Esophagus squamous epithelium (tissue), 4 donors: ENCODE results near the gene WT1.

Source experiments
- POLR2A ChIP-seq, 4 donors: fragments of 450-650 bp; IDR thresholded peaks; one replicate each; pipeline ENCODE4 v1.6.1; 2017; ENCODE audit warnings: antibody characterized with exemption in 4 of 4, mild to moderate bottlenecking in 4 of 4, moderate library complexity in 3 of 4
- TF ChIP-seq, protein P1 (sequence below), 6 experiments: fragments of 450-650 bp in 4 of 6; fragments of 200-600 bp in 2 of 6; sonication (generic) in 2 of 6; IDR thresholded peaks; one replicate each; pipeline ENCODE4 v1.5.1; 2016 to 2019; ENCODE audit warnings: antibody characterized with exemption in 6 of 6, mild to moderate bottlenecking in 4 of 6, moderate library complexity in 4 of 6

DNA sequence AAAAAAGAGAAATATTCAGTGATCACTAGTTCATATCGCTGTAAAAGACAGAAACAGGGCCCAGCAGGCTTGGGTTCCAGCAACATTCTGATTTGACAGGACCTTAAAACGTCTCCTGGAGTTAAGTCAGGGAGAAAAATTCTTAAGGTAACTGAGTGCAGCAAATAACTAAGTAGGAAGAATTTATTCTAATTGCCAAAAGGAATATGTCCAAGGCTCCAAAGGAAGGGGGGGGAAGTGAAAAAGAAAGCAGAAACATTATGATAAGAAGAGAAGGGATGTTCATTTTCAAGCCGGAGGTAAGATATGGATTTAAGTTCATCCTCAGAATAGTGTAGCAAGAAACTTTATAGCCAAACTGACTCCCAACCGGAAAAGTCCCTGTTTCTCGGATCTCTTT, 90.4 kb downstream of the WT1 start:
- TF ChIP-seq POLR2A (IDR thresholded peaks at IDR 0.05), result no peak
- TF ChIP-seq, protein P1, sequence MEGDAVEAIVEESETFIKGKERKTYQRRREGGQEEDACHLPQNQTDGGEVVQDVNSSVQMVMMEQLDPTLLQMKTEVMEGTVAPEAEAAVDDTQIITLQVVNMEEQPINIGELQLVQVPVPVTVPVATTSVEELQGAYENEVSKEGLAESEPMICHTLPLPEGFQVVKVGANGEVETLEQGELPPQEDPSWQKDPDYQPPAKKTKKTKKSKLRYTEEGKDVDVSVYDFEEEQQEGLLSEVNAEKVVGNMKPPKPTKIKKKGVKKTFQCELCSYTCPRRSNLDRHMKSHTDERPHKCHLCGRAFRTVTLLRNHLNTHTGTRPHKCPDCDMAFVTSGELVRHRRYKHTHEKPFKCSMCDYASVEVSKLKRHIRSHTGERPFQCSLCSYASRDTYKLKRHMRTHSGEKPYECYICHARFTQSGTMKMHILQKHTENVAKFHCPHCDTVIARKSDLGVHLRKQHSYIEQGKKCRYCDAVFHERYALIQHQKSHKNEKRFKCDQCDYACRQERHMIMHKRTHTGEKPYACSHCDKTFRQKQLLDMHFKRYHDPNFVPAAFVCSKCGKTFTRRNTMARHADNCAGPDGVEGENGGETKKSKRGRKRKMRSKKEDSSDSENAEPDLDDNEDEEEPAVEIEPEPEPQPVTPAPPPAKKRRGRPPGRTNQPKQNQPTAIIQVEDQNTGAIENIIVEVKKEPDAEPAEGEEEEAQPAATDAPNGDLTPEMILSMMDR (IDR thresholded peaks at IDR 0.05), result no peak
